ENCODE results near the gene CCL7. TPM values are rescaled to one million over a fixed set of nuclear protein-coding genes. Genes with fewer than 3 reads are reported as not detected.

Gene CCL7
- total and polyA plus RNA-seq, 7 donors: 0.05 to 2.7 (median 0.47) TPM; not detected in 3

GRCh38 chr17:34291721-34292348, 21.8 kb downstream of the CCL7 start:
- DNase-seq (no peak), ATAC-seq (no peak)
- no peak for TF ChIP-seq CTCF (IDR thresholded peaks at IDR 0.05)
- Histone ChIP-seq H3K27me3 (ENCODE audit: insufficient read depth in 3 of 3, low read length in 2 of 3) (no peaks in the 10 kb centered on the region), H3K4me3 (no peak overlapping the region), H3K36me3 (ENCODE audit: insufficient read depth in 1 of 2, low read depth in 1 of 2) (no peaks in the 10 kb centered on the region), H3K4me1 (no peaks in the 10 kb centered on the region), H3K27ac (no peak overlapping the region), H3K9me3 (no peaks in the 10 kb centered on the region)
- 95 to 97% (median 96%) methylated on average over 6 of the region's 6 CpGs for WGBS, 3 donors
- intact Hi-C loops (cut with DNase I): no loop called here

- H3K9me3 ChIP-seq: no peaks in the 10 kb centered on the region
- H3K27me3 ChIP-seq (ENCODE audit: insufficient read depth in 3 of 3, low read length in 2 of 3): no peaks in the 10 kb centered on the region
- no peak overlapping the region for H3K4me3 ChIP-seq
- DNase-seq (no peak), ATAC-seq (no peak)
- no peaks in the 10 kb centered on the region for H3K4me1 ChIP-seq
- no peaks in the 10 kb centered on the region for H3K36me3 ChIP-seq (ENCODE audit: insufficient read depth in 1 of 2, low read depth in 1 of 2)
- intact Hi-C loops (cut with DNase I): no loop called here
- no peak overlapping the region for H3K27ac ChIP-seq
- WGBS, 3 donors: 93 to 100% (median 96%) methylated on average over 2 of the region's 2 CpGs
- TF ChIP-seq CTCF (IDR thresholded peaks at IDR 0.05): no peak
Measured at GRCh38 chr17:34299027-34299426, 29.0 kb downstream of the CCL7 start.

GRCh38 chr17:34299956-34300577, 30.0 kb downstream of the CCL7 start:
- DNase-seq (no peak), ATAC-seq (no peak)
- no peaks in the 10 kb centered on the region for H3K27me3 ChIP-seq (ENCODE audit: insufficient read depth in 3 of 3, low read length in 2 of 3)
- H3K36me3 ChIP-seq (ENCODE audit: insufficient read depth in 1 of 2, low read depth in 1 of 2): no peaks in the 10 kb centered on the region
- intact Hi-C loops (cut with DNase I): no loop called here
- H3K27ac ChIP-seq: peak overlapping the region; percentile 48
- WGBS, 3 donors: 42 to 47% (median 47%) methylated on average over 3 of the region's 3 CpGs
- H3K4me3 ChIP-seq: no peak overlapping the region
- H3K4me1 ChIP-seq: no peaks in the 10 kb centered on the region
- H3K9me3 ChIP-seq: no peaks in the 10 kb centered on the region
- TF ChIP-seq CTCF (IDR thresholded peaks at IDR 0.05): no peak

- H3K36me3 ChIP-seq (ENCODE audit: insufficient read depth in 1 of 2, low read depth in 1 of 2): no peaks in the 10 kb centered on the region
- no peaks in the 10 kb centered on the region for H3K27me3 ChIP-seq (ENCODE audit: insufficient read depth in 3 of 3, low read length in 2 of 3)
- DNase-seq: no peak
- no peaks in the 10 kb centered on the region for H3K9me3 ChIP-seq
- no peak overlapping the region for H3K4me3 ChIP-seq
- peak overlapping the region; percentile 48 for H3K27ac ChIP-seq
- TF ChIP-seq CTCF (IDR thresholded peaks at IDR 0.05): no peak
- H3K4me1 ChIP-seq: no peaks in the 10 kb centered on the region
- 19 to 21% (median 21%) methylated on average over 3 of the region's 3 CpGs for WGBS, 3 donors
- ATAC-seq: peak in 1 of 4 donors; percentile 46
- intact Hi-C loops (cut with DNase I): no loop called here
Measured at GRCh38 chr17:34300652-34301370, 30.8 kb downstream of the CCL7 start.

All from psoas muscle (tissue), 8 donors.